Heart right ventricle (tissue), 16 donors: ENCODE data around the gene WNT4. TPM values are rescaled to one million over a fixed set of nuclear protein-coding genes. Genes with fewer than 3 reads are reported as not detected.

ENCODE experiments used
- ATAC-seq, 8 donors: fragments of 200-7000 bp; cut with Tn5 transposase; one replicate each; pipeline ENCODE4 v1.9.1; 2020; ENCODE audit warnings: mild to moderate bottlenecking in 8 of 8, moderate library complexity in 8 of 8, moderate number of reproducible peaks in 1 of 8
- DNase-seq, 2 donors: peaks; one replicate each; pipeline ENCODE4 v3.0.0-alpha.2; 2020
- H3K27ac ChIP-seq, 10 donors: fragments of 200-600 bp; sonication (generic) in 2 of 10; one replicate each; pipeline versions ENCODE4 v1.5.0 to v1.8.0; 2020 to 2022; ENCODE audit warnings: mild to moderate bottlenecking in 3 of 10
- H3K27me3 ChIP-seq, 7 donors: fragments of 200-600 bp; one replicate each; pipeline ENCODE4 v1.8.0; 2021 to 2022; ENCODE audit warnings: mild to moderate bottlenecking in 2 of 7
- H3K36me3 ChIP-seq, 9 donors: fragments of 200-600 bp; sonication (generic) in 1 of 9; one replicate each; pipeline versions ENCODE4 v1.5.0 to v1.8.0; 2020 to 2022; ENCODE audit warnings: mild to moderate bottlenecking in 2 of 9
- H3K4me1 ChIP-seq, 9 donors: fragments of 200-600 bp; sonication (generic) in 1 of 9; one replicate each; pipeline versions ENCODE4 v1.5.0 to v1.8.0; 2020 to 2022; ENCODE audit warnings: mild to moderate bottlenecking in 4 of 9
- H3K4me3 ChIP-seq, 10 donors: fragments of 200-600 bp; sonication (generic) in 2 of 10; one replicate each; pipeline versions ENCODE4 v1.5.0 to v1.8.0; 2020 to 2022; ENCODE audit warnings: mild to moderate bottlenecking in 7 of 10, moderate library complexity in 2 of 10
- H3K9me3 ChIP-seq, 11 donors: fragments of 200-600 bp in 10 of 11; sonication (generic) in 2 of 11; one replicate each; pipeline versions ENCODE4 v1.5.0 to v1.8.0; 2013 to 2022; ENCODE audit warnings: mild to moderate bottlenecking in 2 of 11, control low read depth in 1 of 11, moderate library complexity in 1 of 11
- WGBS, 2 donors: extraction: QIAGEN DNeasy Blood & Tissue Kit; methylation state at CpG; one replicate each; pipeline ENCODE4 v1.1.7; 2013; ENCODE audit warnings: inconsistent platforms in 1 of 2; 5-methylcytosine and 5-hydroxymethylcytosine counted together
- intact Hi-C, 10 donors: fragments of 100-400 bp; cut with DNase I; formaldehyde crosslinking; loops; one replicate each; pipeline versions ENCODE4 v1.11.1 to v1.14.2; 2022
- polyA plus RNA-seq, 2 donors: library from polyadenylated mRNA; stranded (reverse); fragments of 200-250 nt; gene quantifications; one replicate each; pipeline ENCODE4 v1.2.3, GENCODE V29; 2013
- total RNA-seq, 10 donors: library from RNA; stranded (reverse); fragmentation: NEBNext Ultra II Directional in 3 of 10; extraction: Animal tissue kit (Norgen Biotek cat#: 25700) in 3 of 10; gene quantifications; one replicate each; pipeline versions ENCODE4 v1.2.1 to v1.2.4, GENCODE V29; 2021 to 2023
- TF ChIP-seq, protein P1 (sequence below), 9 donors: fragments of 200-600 bp; sonication (generic) in 2 of 9; IDR thresholded peaks; one replicate each; pipeline versions ENCODE4 v1.5.0 to v1.8.0; 2021 to 2022; ENCODE audit warnings: antibody characterized with exemption in 9 of 9, mild to moderate bottlenecking in 5 of 9, moderate library complexity in 1 of 9
- donor health status: Arrhythmogenic right ventricular cardiomyopathy.
- donor health status: ischemic (EF 13 %, LVEDD 7.1; RV severe dilation, severe dysfunction).
- donor health status: healthy with polysubstance abuse.
- donor health status: DM: no; HTN: yes; CAD: no.
- donor health status: DM: no; HTN: no; CAD: no.
- donor health status: ischemic (EF 25% LVEDD 6.9; RV normal size, moderate dysfunction).
- donor health status: ischemic (EF 25% LVEDD 5.7; RV mildly dilated, moderate dysfunction).
- donor health status: healthy.
- donor health status: DM: yes; HTN: yes; CAD: no.
- donor health status: Ischemic cardiomyopathy.
- donor health status: ischemic (EF 35%, LVEDD 5.7; RV mildly dilated, moderate dysfunction).
- donor health status: nonischemic (EF 11% LVEDD 7.7; RV severe dilation, severe dysfunction).
- donor health status: DM: yes; HTN: yes; CAD: no.
- donor health status: PGD.
- donor health status: ischemic (EF 29% LVEDD 5.4; RV normal size, mild dysfunction).
- donor health status: nonischemic (EF 23%, LVEDD 6.1; RV moderate dilation, normal function).

WNT4 gene
- total and polyA plus RNA-seq, 12 donors, result 0.06 to 0.16 TPM; not detected in 10

- H3K27me3 ChIP-seq, result no peaks in the 10 kb centered on the region
- ATAC-seq (no peak), DNase-seq (no peak)
- TF ChIP-seq, protein P1, sequence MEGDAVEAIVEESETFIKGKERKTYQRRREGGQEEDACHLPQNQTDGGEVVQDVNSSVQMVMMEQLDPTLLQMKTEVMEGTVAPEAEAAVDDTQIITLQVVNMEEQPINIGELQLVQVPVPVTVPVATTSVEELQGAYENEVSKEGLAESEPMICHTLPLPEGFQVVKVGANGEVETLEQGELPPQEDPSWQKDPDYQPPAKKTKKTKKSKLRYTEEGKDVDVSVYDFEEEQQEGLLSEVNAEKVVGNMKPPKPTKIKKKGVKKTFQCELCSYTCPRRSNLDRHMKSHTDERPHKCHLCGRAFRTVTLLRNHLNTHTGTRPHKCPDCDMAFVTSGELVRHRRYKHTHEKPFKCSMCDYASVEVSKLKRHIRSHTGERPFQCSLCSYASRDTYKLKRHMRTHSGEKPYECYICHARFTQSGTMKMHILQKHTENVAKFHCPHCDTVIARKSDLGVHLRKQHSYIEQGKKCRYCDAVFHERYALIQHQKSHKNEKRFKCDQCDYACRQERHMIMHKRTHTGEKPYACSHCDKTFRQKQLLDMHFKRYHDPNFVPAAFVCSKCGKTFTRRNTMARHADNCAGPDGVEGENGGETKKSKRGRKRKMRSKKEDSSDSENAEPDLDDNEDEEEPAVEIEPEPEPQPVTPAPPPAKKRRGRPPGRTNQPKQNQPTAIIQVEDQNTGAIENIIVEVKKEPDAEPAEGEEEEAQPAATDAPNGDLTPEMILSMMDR (IDR thresholded peaks at IDR 0.05), result no peak
- H3K27ac ChIP-seq, result no peak overlapping the region
- 96% methylated on average over 3 of the region's 3 CpGs for WGBS, 2 donors
- H3K36me3 ChIP-seq, result peaks cover 0 to 80% (median 0%) of the 10 kb centered on the region in 9 donors
- intact Hi-C loops, result loop anchor here in 3 of 10 donors (5.0 to 10.0 kb wide), 3 partner anchors 162 to 307 kb away; no protein-coding TSS in a partner anchor
- no peak overlapping the region for H3K4me3 ChIP-seq
- no peaks in the 10 kb centered on the region for H3K9me3 ChIP-seq
- peaks cover 9 to 71% (median 45%) of the 10 kb centered on the region in 9 donors for H3K4me1 ChIP-seq
These were observed 32.9 kb downstream of the WNT4 start for GRCh38 chr1:22110016-22110415.

- no peaks in the 10 kb centered on the region for H3K9me3 ChIP-seq
- 53 to 58% methylated on average over 11 of the region's 11 CpGs for WGBS, 2 donors
- no peak overlapping the region for H3K4me3 ChIP-seq
- no peak overlapping the region for H3K27ac ChIP-seq
- intact Hi-C loops, result loop anchor here in 9 of 10 donors (5.0 to 10.0 kb wide), 5 partner anchors 166 to 536 kb away; partner anchors contain the start of gene C1QC (in 1 of the 9)
- TF ChIP-seq, protein P1 (IDR thresholded peaks at IDR 0.05), result no peak
- H3K4me1 ChIP-seq, result peaks cover 0 to 56% (median 32%) of the 10 kb centered on the region in 9 donors
- no peak for DNase-seq
- no peaks in the 10 kb centered on the region for H3K27me3 ChIP-seq
- peak in 5 of 8 donors; percentile 8 to 27 (median 19) for ATAC-seq
- H3K36me3 ChIP-seq, result peaks cover 0 to 78% (median 0%) of the 10 kb centered on the region in 9 donors
These were observed 34.4 kb downstream of the WNT4 start for GRCh38 chr1:22108339-22109105.

DNA sequence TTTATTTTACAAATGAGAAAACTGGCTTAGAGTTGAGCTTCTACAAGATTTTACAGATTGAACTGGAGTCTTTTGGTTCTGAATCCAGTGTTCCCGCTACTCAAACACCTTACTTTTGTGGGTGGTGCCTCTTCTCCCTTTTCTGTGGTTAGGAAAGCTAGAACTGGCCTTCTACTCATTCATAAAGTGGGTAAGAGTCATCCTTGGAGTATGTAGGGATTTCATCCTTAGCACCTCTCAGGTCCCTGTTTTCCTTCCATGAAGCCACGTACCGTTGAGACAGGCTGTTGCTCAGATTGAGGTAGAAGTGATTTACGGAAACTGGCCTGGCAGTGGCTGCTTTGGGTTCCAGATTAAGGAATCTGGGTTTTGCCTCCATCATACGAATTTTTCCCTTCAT, 35.8 kb downstream of the WNT4 start:
- no peak for DNase-seq
- intact Hi-C loops, result loop anchor here in 9 of 10 donors (5.0 to 10.0 kb wide), 5 partner anchors 168 to 538 kb away; partner anchors contain the start of gene C1QC (in 1 of the 9)
- no peak overlapping the region for H3K27ac ChIP-seq
- H3K4me3 ChIP-seq, result no peak overlapping the region
- H3K36me3 ChIP-seq, result peaks cover 0 to 74% (median 0%) of the 10 kb centered on the region in 9 donors
- H3K9me3 ChIP-seq, result no peaks in the 10 kb centered on the region
- ATAC-seq, result no peak
- H3K4me1 ChIP-seq, result peaks cover 0 to 47% (median 20%) of the 10 kb centered on the region in 9 donors
- no peaks in the 10 kb centered on the region for H3K27me3 ChIP-seq
- whole genome bisulfite sequencing, 2 donors, result 93 to 96% methylated on average over 5 of the region's 5 CpGs
- TF ChIP-seq, protein P1 (IDR thresholded peaks at IDR 0.05), result no peak

DNA sequence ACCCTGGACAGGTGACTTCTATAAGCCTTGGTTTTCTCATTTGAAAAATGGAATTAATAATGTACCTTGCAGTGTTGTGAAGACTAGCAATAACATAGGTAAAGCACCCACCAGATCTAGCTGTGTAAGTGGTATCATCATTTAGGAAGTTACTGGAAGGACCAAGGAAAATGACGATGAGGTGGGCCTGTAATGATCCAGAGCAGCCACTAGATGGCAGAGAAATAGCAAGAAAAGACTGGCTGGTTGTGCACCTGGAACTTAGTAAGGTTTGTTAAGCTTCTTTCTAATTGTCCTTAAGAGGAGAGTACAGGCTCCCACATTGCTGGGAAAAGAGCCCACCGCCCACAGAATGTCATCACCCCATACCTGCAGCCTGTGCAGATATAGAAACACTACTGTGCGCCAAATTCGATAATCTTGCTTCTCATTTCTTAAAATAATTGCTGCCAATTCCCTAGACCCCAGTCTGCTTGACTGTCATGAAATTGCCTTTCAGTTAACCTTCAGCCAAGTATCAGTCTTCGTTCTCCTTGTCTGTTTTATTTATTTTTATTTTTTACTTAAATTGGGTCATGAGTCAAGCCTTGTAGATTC, 37.2 kb downstream of the WNT4 start:
- no peak overlapping the region for H3K27ac ChIP-seq
- H3K36me3 ChIP-seq, result peaks cover 0 to 76% (median 0%) of the 10 kb centered on the region in 9 donors
- TF ChIP-seq, protein P1 (IDR thresholded peaks at IDR 0.05), result peak; percentile 64 to 86 (median 75)
- H3K9me3 ChIP-seq, result no peaks in the 10 kb centered on the region
- DNase-seq (no peak), ATAC-seq (peak in 5 of 8 donors; percentile 24 to 41 (median 33))
- no peaks in the 10 kb centered on the region for H3K27me3 ChIP-seq
- peaks cover 0 to 49% (median 20%) of the 10 kb centered on the region in 9 donors for H3K4me1 ChIP-seq
- intact Hi-C loops, result loop anchor here (2.0 to 10.0 kb wide), 7 partner anchors 169 to 539 kb away; partner anchors contain the start of gene C1QC (in 1 of the 10)
- no peak overlapping the region for H3K4me3 ChIP-seq
- WGBS, 2 donors, result 57 to 58% methylated on average over 5 of the region's 5 CpGs
